NCI-H2196 (cell line): ENCODE measurements around the gene KCNN3.

Experiments used
- DNase-seq: peaks from one replicate; lab custom pipeline; 2025; ENCODE audit not compliant: unreplicated experiment; lab: John Stamatoyannopoulos, UW

Gene KCNN3

DNA sequence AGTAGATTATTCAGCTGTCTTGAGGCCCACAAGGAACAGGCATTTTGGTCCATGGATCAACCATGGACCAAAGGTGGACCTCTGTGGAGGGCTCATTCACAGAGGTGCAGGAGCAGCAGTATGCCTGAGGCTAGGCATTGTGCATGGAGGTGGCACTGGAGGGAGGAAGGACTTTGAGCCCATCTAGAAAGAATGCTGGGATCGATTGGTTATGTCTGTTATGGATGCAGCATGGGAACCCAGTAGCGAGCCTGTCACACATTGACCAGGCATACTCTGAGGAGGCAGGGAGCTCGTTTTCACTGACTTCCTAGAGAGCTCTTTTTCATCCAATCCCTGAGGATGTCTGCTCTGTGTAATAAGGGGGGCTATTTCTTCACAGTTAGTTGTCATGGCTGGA lies 75.5 kb downstream of the KCNN3 start:
- DNase-seq, result no peak

- DNase-seq, result no peak
These were observed 76.4 kb downstream of the KCNN3 start for GRCh38 chr1:154793685-154794084.

GRCh38 chr1:154792899-154793298 lies 77.2 kb downstream of the KCNN3 start:
- no peak for DNase-seq

- DNase-seq, result peak; percentile 13
These were observed 78.6 kb downstream of the KCNN3 start for GRCh38 chr1:154791292-154792166.

- DNase-seq, result no peak
These were observed 81.2 kb downstream of the KCNN3 start for GRCh38 chr1:154788886-154789285.

GRCh38 chr1:154788110-154788870 lies 81.8 kb downstream of the KCNN3 start:
- DNase-seq, result no peak

GRCh38 chr1:154786804-154787570 lies 83.1 kb downstream of the KCNN3 start:
- no peak for DNase-seq

GRCh38 chr1:154784924-154785531 lies 85.1 kb downstream of the KCNN3 start:
- peak; percentile 18 for DNase-seq

- no peak for DNase-seq
These were observed 85.7 kb downstream of the KCNN3 start for GRCh38 chr1:154784416-154784815.

DNA sequence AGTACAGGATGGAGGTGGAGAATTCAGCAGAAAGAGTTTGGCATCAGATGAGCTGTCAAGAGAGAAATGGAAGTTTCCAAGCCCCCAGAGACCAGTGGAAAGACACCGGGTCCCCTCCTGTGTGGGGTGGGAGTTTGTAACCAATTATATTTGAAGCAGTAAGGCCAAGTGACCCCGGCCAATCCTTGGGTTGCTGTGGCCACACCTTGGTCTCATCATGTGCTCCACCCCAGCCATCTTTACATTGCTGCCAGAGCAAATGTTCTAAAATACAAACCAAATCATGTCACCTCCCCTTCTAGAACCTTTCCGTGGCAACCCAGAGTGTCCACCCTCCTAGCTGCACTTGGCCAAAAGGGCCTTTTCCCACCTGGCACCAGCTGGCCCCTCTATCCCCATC lies 86.1 kb downstream of the KCNN3 start:
- no peak for DNase-seq

- no peak for DNase-seq
These were observed 89.5 kb downstream of the KCNN3 start for GRCh38 chr1:154780541-154780940.

- no peak for DNase-seq
These were observed 90.4 kb downstream of the KCNN3 start for GRCh38 chr1:154779551-154780189.

DNA sequence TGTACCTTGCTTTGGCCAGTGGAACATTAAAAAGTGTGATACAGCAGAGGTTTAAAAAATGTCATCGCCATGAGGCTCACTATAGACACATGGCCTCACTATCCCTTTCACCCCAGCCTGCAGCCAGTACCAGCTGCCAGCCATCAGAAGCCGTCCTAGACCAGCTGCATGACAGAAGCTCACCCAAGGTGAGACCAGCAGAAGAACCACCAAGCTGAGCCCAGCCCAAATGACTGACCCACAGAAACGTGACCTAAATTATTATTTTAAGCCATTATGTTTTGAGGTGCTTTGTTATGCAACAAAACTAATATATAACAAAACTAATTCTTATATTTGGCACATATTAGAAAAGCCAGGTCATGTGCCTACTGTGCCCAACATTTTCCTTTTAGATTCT lies 91.1 kb downstream of the KCNN3 start:
- no peak for DNase-seq

- no peak for DNase-seq
These were observed 91.8 kb downstream of the KCNN3 start for GRCh38 chr1:154778275-154778674.

DNA sequence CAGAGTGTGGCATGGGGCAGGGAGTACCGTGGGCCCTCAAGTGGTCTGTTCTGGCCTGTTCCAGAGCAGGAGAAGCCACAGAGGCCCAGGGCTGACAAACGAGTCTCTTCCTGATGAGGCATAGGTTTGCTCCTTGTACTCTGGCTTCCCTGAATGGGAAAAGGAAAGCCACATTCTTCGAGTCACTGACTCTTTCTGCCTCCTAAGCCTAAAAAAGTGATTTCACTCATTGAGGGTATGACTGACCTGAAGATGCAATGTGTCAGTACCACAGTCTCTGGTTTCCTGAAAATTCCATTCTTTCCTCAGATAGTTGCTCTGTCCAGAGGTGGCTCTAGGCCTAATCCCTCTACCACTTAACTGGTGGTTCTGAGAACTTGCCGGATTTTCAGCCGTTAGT lies 92.3 kb downstream of the KCNN3 start:
- DNase-seq, result no peak

GRCh38 chr1:154777154-154777553 lies 92.9 kb downstream of the KCNN3 start:
- DNase-seq, result no peak

DNA sequence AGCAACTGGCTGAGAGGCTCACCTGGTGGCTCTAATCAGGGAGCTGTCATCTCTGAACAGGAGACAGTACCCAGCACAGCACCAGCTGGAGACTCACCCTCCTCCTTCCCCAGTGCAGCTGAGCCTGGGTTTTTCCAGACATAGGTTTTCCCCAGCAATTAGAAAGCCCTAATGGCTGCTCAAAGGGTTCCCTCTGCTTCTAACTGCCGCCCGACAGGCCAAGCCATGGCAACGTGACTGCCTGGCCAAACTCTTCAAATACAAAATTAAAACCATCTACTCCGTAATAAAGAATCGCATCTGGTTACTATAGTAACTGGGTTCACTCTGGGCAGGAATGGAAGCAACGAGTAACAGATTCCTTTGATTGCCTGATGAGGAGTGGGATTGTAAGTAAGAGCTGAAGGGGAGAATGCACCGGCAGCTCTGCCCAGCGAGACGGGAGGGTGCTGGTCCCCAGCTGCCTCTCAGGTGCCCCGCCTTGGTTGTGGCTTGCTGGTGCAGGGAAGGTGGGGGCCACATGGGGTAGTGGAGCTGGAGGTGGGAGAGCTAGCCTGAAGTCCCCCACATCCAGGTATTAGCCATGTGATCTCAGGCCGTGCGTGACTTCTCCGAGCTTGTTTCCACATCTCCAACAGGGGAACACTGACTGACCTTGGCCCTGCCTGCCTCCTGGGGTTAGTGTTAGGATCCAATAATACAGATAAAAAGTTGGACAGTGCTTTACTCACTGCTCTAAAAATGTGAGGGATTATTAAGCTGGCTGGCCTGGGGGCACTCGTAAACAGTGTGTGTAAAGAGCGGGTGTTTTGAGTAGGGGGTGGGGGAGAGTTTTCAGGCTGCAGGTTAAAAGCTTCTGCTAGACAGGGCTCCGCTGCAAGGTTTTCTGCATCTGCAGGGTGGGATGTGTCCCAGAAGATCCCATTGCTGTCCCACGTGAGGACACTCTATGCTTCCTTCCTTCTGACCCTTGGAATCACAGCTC lies 94.2 kb downstream of the KCNN3 start:
- DNase-seq, result no peak

- no peak for DNase-seq
These were observed 95.8 kb downstream of the KCNN3 start for GRCh38 chr1:154774175-154774855.

GRCh38 chr1:154773551-154773950 lies 96.5 kb downstream of the KCNN3 start:
- no peak for DNase-seq
